H9 (cell line): ENCODE measurements around the gene DCXR. TPM values are rescaled to one million over a fixed set of nuclear protein-coding genes. Genes with fewer than 3 reads are reported as not detected.

Source experiments
- DNase-seq: peaks from one replicate; pipeline ENCODE4 v3.0.0-alpha.2; 2017
- H2AFZ ChIP-seq: one replicate; pipeline ENCODE4 v1.6.1; 2013; ENCODE audit warnings: mild to moderate bottlenecking, low read length, control low read depth, moderate library complexity
- H2AK5ac ChIP-seq: 2 replicates; pipeline ENCODE4 v1.6.1; 2013; ENCODE audit warnings: low read length, control low read depth, mixed read lengths; ENCODE audit not compliant: insufficient read length
- H2BK120ac ChIP-seq: one replicate; pipeline ENCODE4 v1.6.1; 2013; ENCODE audit warnings: low read depth, mild to moderate bottlenecking, low read length, control low read depth, inconsistent platforms; ENCODE audit not compliant: poor library complexity, severe bottlenecking
- H2BK12ac ChIP-seq: 2 replicates; pipeline ENCODE4 v1.6.1; 2013; ENCODE audit warnings: low read length, control low read depth, mixed read lengths, low read depth; ENCODE audit not compliant: insufficient read length
- H2BK15ac ChIP-seq: 2 replicates; pipeline ENCODE4 v1.6.1; 2013; ENCODE audit warnings: low read depth, low read length, control low read depth
- H2BK20ac ChIP-seq: one replicate; pipeline ENCODE4 v1.6.1; 2013; ENCODE audit warnings: low read depth, mild to moderate bottlenecking, low read length, control low read depth, inconsistent platforms; ENCODE audit not compliant: poor library complexity, severe bottlenecking
- H2BK5ac ChIP-seq: 2 replicates; pipeline ENCODE4 v1.6.1; 2013; ENCODE audit warnings: low read length, control low read depth, mixed read lengths; ENCODE audit not compliant: insufficient read length
- H3K14ac ChIP-seq: 2 replicates; pipeline ENCODE4 v1.6.1; 2013; ENCODE audit warnings: low read length, control low read depth; ENCODE audit not compliant: insufficient read depth
- H3K18ac ChIP-seq: 2 replicates; pipeline ENCODE4 v1.6.1; 2013; ENCODE audit warnings: low read depth, mild to moderate bottlenecking, mixed read lengths, low read length, control low read depth; ENCODE audit not compliant: insufficient read length
- H3K23ac ChIP-seq: 2 replicates; pipeline ENCODE4 v1.6.1; 2013; ENCODE audit warnings: low read length, control low read depth, mixed read lengths, low read depth; ENCODE audit not compliant: insufficient read length
- H3K23me2 ChIP-seq: 2 replicates; pipeline ENCODE4 v1.6.1; 2013; ENCODE audit warnings: low read depth, mild to moderate bottlenecking, mixed read lengths, low read length, control low read depth; ENCODE audit not compliant: insufficient read length, poor library complexity, severe bottlenecking
- H3K27ac ChIP-seq: 2 replicates; pipeline ENCODE4 v1.5.1; 2013; ENCODE audit warnings: low read length, control low read depth, mixed read lengths, low read depth; ENCODE audit not compliant: insufficient read length
- H3K27me3 ChIP-seq: 2 replicates; pipeline ENCODE4 v1.6.1; 2013; ENCODE audit warnings: low read length, control low read depth, inconsistent platforms; ENCODE audit not compliant: insufficient read depth
- H3K4ac ChIP-seq: 2 replicates; pipeline ENCODE4 v1.6.1; 2013; ENCODE audit warnings: low read depth, mild to moderate bottlenecking, control low read depth, inconsistent platforms, low read length, moderate library complexity
- H3K4me1 ChIP-seq: 2 replicates; pipeline ENCODE4 v1.6.1; 2013; ENCODE audit warnings: low read length, control low read depth, inconsistent platforms; ENCODE audit not compliant: insufficient read depth
- H3K4me2 ChIP-seq: 2 replicates; pipeline ENCODE4 v1.6.1; 2013; ENCODE audit warnings: low read length, control low read depth, mixed read lengths; ENCODE audit not compliant: insufficient read length, insufficient read depth
- H3K56ac ChIP-seq: 2 replicates; pipeline ENCODE4 v1.6.1; 2013; ENCODE audit warnings: low read depth, mild to moderate bottlenecking, mixed read lengths, low read length, control low read depth; ENCODE audit not compliant: insufficient read length
- H3K79me1 ChIP-seq: 2 replicates; pipeline ENCODE4 v1.6.1; 2013; ENCODE audit warnings: low read depth, mild to moderate bottlenecking, moderate library complexity, low read length, control low read depth, inconsistent platforms; ENCODE audit not compliant: insufficient read depth, poor library complexity, severe bottlenecking
- H3K79me2 ChIP-seq: 2 replicates; pipeline ENCODE4 v1.6.1; 2013; ENCODE audit warnings: low read length, control low read depth, inconsistent platforms; ENCODE audit not compliant: insufficient read depth
- H3K9ac ChIP-seq: 2 replicates; pipeline ENCODE4 v1.6.1; 2013; ENCODE audit warnings: low read length, control low read depth, mixed read lengths; ENCODE audit not compliant: insufficient read length; ENCODE audit errors: extremely low read depth
- H3K9me3 ChIP-seq: one replicate; pipeline ENCODE4 v1.6.1; 2013; ENCODE audit warnings: low read depth, low read length, inconsistent platforms; ENCODE audit not compliant: control insufficient read depth
- H3T11ph ChIP-seq: one replicate; pipeline ENCODE4 v1.6.1; 2013; ENCODE audit warnings: mild to moderate bottlenecking, low read length, control low read depth, inconsistent platforms
- H4K20me1 ChIP-seq: one replicate; pipeline ENCODE4 v1.6.1; 2013; ENCODE audit not compliant: control insufficient read depth, insufficient read length, insufficient read depth
- H4K5ac ChIP-seq: 2 replicates; pipeline ENCODE4 v1.6.1; 2013; ENCODE audit warnings: low read depth, mild to moderate bottlenecking, mixed read lengths, low read length, control low read depth; ENCODE audit not compliant: insufficient read length
- H4K8ac ChIP-seq: replicated peaks from 2 replicates; pipeline ENCODE4 v1.6.1; 2013; ENCODE audit warnings: low read length, control low read depth, mixed read lengths, low read depth; ENCODE audit not compliant: insufficient read length
- H4K91ac ChIP-seq: 2 replicates; pipeline ENCODE4 v1.6.1; 2013; ENCODE audit warnings: low read depth, mild to moderate bottlenecking, moderate library complexity, mixed read lengths, low read length, control low read depth; ENCODE audit not compliant: insufficient read length
- H3K27ac Mint-ChIP-seq, 3 experiments: 2 replicates in 2 of 3; 3 replicates in 1 of 3; pipeline ENCODE4 v1.8.0; 2020 to 2021; ENCODE audit warnings: mixed read lengths in 3 of 3, mild to moderate bottlenecking in 1 of 3, moderate library complexity in 1 of 3
- H3K27me3 Mint-ChIP-seq: 2 replicates; pipeline ENCODE4 v1.8.0; 2021; ENCODE audit warnings: low read depth, mild to moderate bottlenecking, moderate library complexity, mixed read lengths
- H3K36me3 Mint-ChIP-seq, 3 experiments: 2 replicates in 2 of 3; 3 replicates in 1 of 3; pipeline ENCODE4 v1.8.0; 2020 to 2021; ENCODE audit warnings: low read depth in 3 of 3, mixed read lengths in 3 of 3; ENCODE audit not compliant: insufficient read depth in 1 of 3
- H3K4me1 Mint-ChIP-seq, 2 experiments: 2 replicates each; pipeline ENCODE4 v1.8.0; 2020; ENCODE audit warnings: mixed read lengths in 2 of 2
- H3K4me3 Mint-ChIP-seq, 2 experiments: 2 replicates in 1 of 2; 3 replicates in 1 of 2; pipeline ENCODE4 v1.8.0; 2020 to 2021; ENCODE audit warnings: mild to moderate bottlenecking in 2 of 2, mixed read lengths in 2 of 2, moderate library complexity in 1 of 2
- H3K9me3 Mint-ChIP-seq, 2 experiments: 2 replicates in 1 of 2; 3 replicates in 1 of 2; pipeline ENCODE4 v1.8.0; 2020; ENCODE audit warnings: mild to moderate bottlenecking in 2 of 2, mixed read lengths in 2 of 2, moderate library complexity in 1 of 2
- CTCF ChIP-seq: fragments of 200-600 bp; sonication (generic); conservative IDR thresholded peaks from 3 replicates; pipeline ENCODE4 v1.8.0; 2021; ENCODE audit warnings: antibody characterized with exemption, mild to moderate bottlenecking
- WGBS: extraction: QIAGEN DNeasy Blood & Tissue Kit; methylation state at CpG from one replicate; pipeline ENCODE4 v1.1.7; 2013; ENCODE audit warnings: missing lambda C conversion rate, low lambda C conversion rate, mixed read lengths; ENCODE audit not compliant: insufficient read length; ENCODE audit errors: extremely low coverage; 5-methylcytosine and 5-hydroxymethylcytosine counted together
- total RNA-seq: library from RNA; stranded (reverse); gene quantifications from 2 replicates; pipeline ENCODE4 v1.2.1, GENCODE V29; 2021

Gene DCXR
- total RNA-seq, 1 experiment from 2014 or later = 93.6 TPM

DNA sequence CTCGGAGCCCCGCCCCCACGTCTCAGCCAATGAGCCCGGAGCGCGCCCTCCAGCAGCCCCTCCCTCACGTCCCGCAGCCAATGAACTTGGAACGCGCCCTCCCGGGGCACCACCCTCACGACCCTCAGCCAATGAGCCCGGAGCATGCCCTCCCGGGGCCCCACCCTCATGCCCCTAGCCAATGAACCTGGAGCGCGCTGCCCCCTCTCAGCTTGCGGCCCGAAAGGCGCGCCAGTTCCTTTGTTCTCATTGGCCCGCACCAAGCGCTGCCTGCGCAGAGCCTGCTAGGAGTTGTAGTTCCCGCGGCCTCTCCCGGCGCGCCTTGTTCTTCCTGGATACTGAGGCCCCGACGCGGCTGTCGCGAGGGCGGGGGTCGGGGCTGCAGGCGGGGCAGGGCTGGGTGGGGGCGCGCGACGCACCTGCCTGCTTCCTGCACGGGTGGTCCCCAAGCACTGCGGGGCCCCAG lies 14.5 kb downstream of the DCXR start, which contains the start of gene LRRC45:
Gene LRRC45 (plus strand): TSS at position 325 of the 466 bp plus-strand sequence. CDS start 339 bp downstream, outside the sequence.
- Mint-ChIP-seq H3K27me3 (no peaks in the 10 kb centered on the region; the same call in none of the 2 replicates), H3K4me1 (peaks cover 7 to 16% of the 10 kb centered on the region in 2 experiments), H3K27ac (0 out of 7 replicates have a peak within 1 kb of the TSS, but pooled peaks of 1 of the 3 experiments have one; percentile 49), H3K4me3 (peak within 1 kb of the TSS; percentile 79 to 88), H3K36me3 (peaks cover 5 to 12% (median 7%) of the 10 kb centered on the region in 3 experiments; a peak in 5 of 7 replicates), H3K9me3 (peaks cover 0 to 2% of the 10 kb centered on the region in 2 experiments; a peak in 1 of 5 replicates)
- Histone ChIP-seq H2BK120ac (no peak within 1 kb of the TSS), H4K5ac (no peak within 1 kb of the TSS), H3K27ac (no peak within 1 kb of the TSS), H3K9ac (peak within 1 kb of the TSS; percentile 39), H4K20me1 (no peaks in the 10 kb centered on the region), H2BK15ac (no peak within 1 kb of the TSS), H4K91ac (no peak within 1 kb of the TSS), H2BK20ac (no peak within 1 kb of the TSS), H3K23ac (no peak within 1 kb of the TSS), H2AK5ac (no peak within 1 kb of the TSS), H2BK5ac (no peak within 1 kb of the TSS), H2AFZ (no peak within 1 kb of the TSS), H3K56ac (no peak within 1 kb of the TSS), H2BK12ac (no peak within 1 kb of the TSS), H3K9me3 (no peaks in the 10 kb centered on the region), H3K79me1 (peaks cover 5% of the 10 kb centered on the region), H3K18ac (no peak within 1 kb of the TSS), H3K23me2 (peaks cover 5% of the 10 kb centered on the region), H4K8ac (no peak within 1 kb of the TSS), H3K27me3 (no peaks in the 10 kb centered on the region), H3K4me2 (peak within 1 kb of the TSS; percentile 89), H3K79me2 (no peaks in the 10 kb centered on the region), H3K4me1 (no peaks in the 10 kb centered on the region), H3T11ph (no peak within 1 kb of the TSS), H3K4ac (no peak within 1 kb of the TSS), H3K14ac (peak within 1 kb of the TSS; percentile 67; the same call in 1 of the 2 replicates)
- no CpG with 5 or more reads among the region's 42 CpGs for WGBS
- no peak for TF ChIP-seq CTCF
- peak; percentile 100 for DNase-seq
